Vagina (tissue), 2 donors: ENCODE results near the gene ZNF80. TPM values are rescaled to one million over a fixed set of nuclear protein-coding genes. Genes with fewer than 3 reads are reported as not detected.
"Not testable (repeated sequence)": the region's sequence is repeated elsewhere in the genome, so short reads cannot be mapped to it uniquely, and the experiment has no call there.

ENCODE experiments used
- DNase-seq, 2 donors: peaks; one replicate each; pipeline ENCODE4 v3.0.0-alpha.2; 2017; ENCODE audit errors: extremely low spot score in 2 of 2
- H3K27ac ChIP-seq: fragments of 200-600 bp; sonication (generic); one replicate; pipeline ENCODE4 v1.5.1; 2019
- H3K27me3 ChIP-seq: fragments of 200-600 bp; sonication (generic); one replicate; pipeline ENCODE4 v1.5.1; 2019
- H3K36me3 ChIP-seq, 2 donors: fragments of 200-600 bp; sonication (generic); one replicate each; pipeline ENCODE4 v1.5.1; 2017 to 2019
- H3K4me1 ChIP-seq: fragments of 200-600 bp; sonication (generic); one replicate; pipeline ENCODE4 v1.5.1; 2019
- H3K4me3 ChIP-seq, 2 donors: fragments of 200-600 bp; sonication (generic); 1 replicate in 1 of 2; 2 replicates in 1 of 2; pipeline ENCODE4 v1.5.1; 2016 to 2019
- H3K9me3 ChIP-seq: fragments of 200-600 bp; sonication (generic); one replicate; pipeline ENCODE4 v1.5.1; 2019
- CTCF ChIP-seq, 3 experiments: fragments of 450-650 bp in 2 of 3; fragments of 200-600 bp in 1 of 3; sonication (generic) in 1 of 3; IDR thresholded peaks; one replicate each; pipeline ENCODE4 v1.5.1; 2017 to 2019; ENCODE audit warnings: antibody characterized with exemption in 3 of 3, mild to moderate bottlenecking in 2 of 3, moderate library complexity in 2 of 3
- POLR2A ChIP-seq, 2 donors: fragments of 450-650 bp; IDR thresholded peaks; one replicate each; pipeline ENCODE4 v1.6.1; 2017; ENCODE audit warnings: antibody characterized with exemption in 2 of 2, mild to moderate bottlenecking in 2 of 2, moderate library complexity in 2 of 2
- POLR2AphosphoS5 ChIP-seq, 2 donors: sonication (generic); formaldehyde crosslinking; IDR thresholded peaks; one replicate each; pipeline ENCODE4 v1.9.0; 2017; ENCODE audit warnings: antibody characterized with exemption in 2 of 2, mild to moderate bottlenecking in 2 of 2, low read depth in 1 of 2; ENCODE audit not compliant: insufficient read depth in 1 of 2
- intact Hi-C: fragments of 100-400 bp; cut with DNase I; formaldehyde crosslinking; loops from one replicate; pipeline ENCODE4 v1.15.1; 2023
- total RNA-seq: library from RNA; depleted of rRNA; stranded (reverse); fragments of >200 nt; gene quantifications from one replicate; pipeline ENCODE4 v1.2.3, GENCODE V29; 2016

The ZNF80 gene
- total RNA-seq, 1 donor from 2014 or later = 0.74 TPM

- no peaks in the 10 kb centered on the region for H3K4me1 ChIP-seq
- intact Hi-C loops = no loop called here
- no peak overlapping the region for H3K27ac ChIP-seq
Measured at GRCh38 chr3:114252954-114253353, 15.6 kb upstream of the ZNF80 start.

DNA sequence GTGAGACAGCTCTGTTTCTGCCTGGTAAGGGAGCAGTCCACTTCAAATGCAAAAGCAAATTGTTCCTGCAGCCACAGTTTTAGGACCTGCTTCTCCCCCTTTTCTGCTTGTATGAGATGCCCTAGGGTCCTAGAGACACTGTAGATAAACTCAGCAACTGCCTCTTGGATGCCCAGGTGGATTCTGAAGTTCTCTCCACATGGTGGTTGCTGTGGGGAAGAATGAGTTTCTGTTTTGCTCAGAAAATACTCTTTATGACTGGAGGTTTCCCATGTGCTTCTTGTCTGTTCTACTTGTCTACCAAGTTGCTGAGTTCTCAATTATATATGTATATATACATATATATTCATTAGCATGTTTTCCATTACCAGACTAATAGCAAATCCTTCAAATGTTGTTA lies 5.6 kb upstream of the ZNF80 start:
- H3K9me3 ChIP-seq = no peaks in the 10 kb centered on the region
- H3K27ac ChIP-seq = no peak overlapping the region
- no peaks in the 10 kb centered on the region for H3K36me3 ChIP-seq
- no peak for DNase-seq
- TF ChIP-seq POLR2AphosphoS5 (IDR thresholded peaks at IDR 0.05; ENCODE audit: insufficient read depth in 1 of 2, low read depth in 1 of 2) = no peak
- no peak for TF ChIP-seq POLR2A (IDR thresholded peaks at IDR 0.05)
- no peak for TF ChIP-seq CTCF (IDR thresholded peaks at IDR 0.05)
- no peak overlapping the region for H3K4me3 ChIP-seq
- H3K4me1 ChIP-seq = no peaks in the 10 kb centered on the region
- intact Hi-C loops = no loop called here
- H3K27me3 ChIP-seq = no peaks in the 10 kb centered on the region

More at GRCh38 chr3:114252954-114253353, 15.6 kb upstream of the ZNF80 start:
- Histone ChIP-seq H3K36me3 (no peaks in the 10 kb centered on the region), H3K27me3 (no peaks in the 10 kb centered on the region), H3K4me3 (no peak overlapping the region), H3K9me3 (no peaks in the 10 kb centered on the region)
- TF ChIP-seq POLR2AphosphoS5 (IDR thresholded peaks at IDR 0.05; ENCODE audit: insufficient read depth in 1 of 2, low read depth in 1 of 2) (no peak), POLR2A (IDR thresholded peaks at IDR 0.05) (no peak), CTCF (IDR thresholded peaks at IDR 0.05) (no peak)
- DNase-seq = no peak

DNA sequence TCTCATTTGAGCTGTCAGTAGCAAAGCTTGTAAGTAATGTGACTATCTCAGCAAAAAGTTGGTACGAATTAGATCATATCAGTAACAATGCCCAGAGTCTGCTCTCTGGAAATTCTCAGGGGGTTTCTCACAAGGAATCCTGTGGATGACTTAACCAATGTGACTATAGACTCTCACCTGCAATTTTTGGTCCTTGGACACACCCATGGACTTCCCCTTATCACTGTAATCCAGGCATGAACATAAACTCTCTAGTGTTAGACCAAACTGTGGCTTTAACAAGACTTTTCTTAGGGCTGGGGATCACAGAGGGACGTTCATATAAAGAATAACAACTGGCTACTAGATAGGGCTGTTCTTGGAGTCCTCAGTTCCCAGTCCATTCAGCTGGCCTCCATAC lies 3.9 kb upstream of the ZNF80 start:
- Histone ChIP-seq H3K36me3 (no peaks in the 10 kb centered on the region), H3K4me3 (no peak overlapping the region), H3K4me1 (no peaks in the 10 kb centered on the region), H3K27me3 (no peaks in the 10 kb centered on the region), H3K27ac (no peak overlapping the region), H3K9me3 (no peaks in the 10 kb centered on the region)
- TF ChIP-seq POLR2A (IDR thresholded peaks at IDR 0.05) (no peak), POLR2AphosphoS5 (IDR thresholded peaks at IDR 0.05; ENCODE audit: insufficient read depth in 1 of 2, low read depth in 1 of 2) (no peak), CTCF (IDR thresholded peaks at IDR 0.05) (no peak)
- intact Hi-C loops = no loop called here
- DNase-seq = no peak

DNA sequence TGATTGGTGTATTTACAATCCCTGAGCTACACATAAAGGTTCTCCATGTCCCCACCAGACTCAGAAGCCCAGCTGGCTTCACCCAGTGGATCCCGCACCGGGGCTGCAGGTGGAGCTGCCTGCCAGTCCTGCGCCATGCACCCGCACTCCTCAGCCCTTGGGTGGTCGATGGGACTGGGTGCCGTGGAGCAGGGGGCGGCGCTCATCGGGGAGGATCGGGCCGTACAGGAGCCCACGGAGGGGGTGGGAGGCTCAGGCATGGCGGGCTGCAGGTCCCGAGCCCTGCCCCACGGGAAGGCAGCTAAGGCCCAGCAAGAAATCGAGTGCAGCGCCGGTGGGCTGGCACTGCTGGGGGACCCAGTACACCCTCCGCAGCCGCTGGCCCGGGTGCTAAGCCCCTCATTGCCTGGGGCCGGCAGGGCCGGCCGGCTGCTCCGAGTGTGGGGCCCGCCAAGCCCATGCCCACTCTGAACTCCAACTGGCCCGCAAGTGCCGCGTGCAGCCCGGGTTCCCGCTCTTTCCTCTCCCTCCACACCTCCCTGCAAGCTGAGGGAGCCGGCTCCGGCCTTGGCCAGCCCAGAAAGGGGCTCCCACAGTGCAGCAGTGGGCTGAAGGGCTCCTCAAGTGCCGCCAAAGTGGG lies 888 bp upstream of the ZNF80 start:
- H3K9me3 ChIP-seq, H3K27me3 ChIP-seq, H3K36me3 ChIP-seq, H3K4me1 ChIP-seq, intact Hi-C loops, DNase-seq, H3K27ac ChIP-seq, H3K4me3 ChIP-seq: not testable (repeated sequence)

- no peak for TF ChIP-seq POLR2AphosphoS5 (IDR thresholded peaks at IDR 0.05; ENCODE audit: insufficient read depth in 1 of 2, low read depth in 1 of 2)
- TF ChIP-seq POLR2A (IDR thresholded peaks at IDR 0.05) = no peak
- no peak for TF ChIP-seq CTCF (IDR thresholded peaks at IDR 0.05)
- no peaks in the 10 kb centered on the region for H3K4me1 ChIP-seq
- intact Hi-C loops = no loop called here
- no peaks in the 10 kb centered on the region for H3K36me3 ChIP-seq
- no peaks in the 10 kb centered on the region for H3K27me3 ChIP-seq
- no peak overlapping the region for H3K4me3 ChIP-seq
- no peak overlapping the region for H3K27ac ChIP-seq
- no peaks in the 10 kb centered on the region for H3K9me3 ChIP-seq
- no peak for DNase-seq
Measured at GRCh38 chr3:114235431-114235830, 1.9 kb downstream of the ZNF80 start.
